ENCODE measurements around the gene RAI14.

RAI14 gene

DNA sequence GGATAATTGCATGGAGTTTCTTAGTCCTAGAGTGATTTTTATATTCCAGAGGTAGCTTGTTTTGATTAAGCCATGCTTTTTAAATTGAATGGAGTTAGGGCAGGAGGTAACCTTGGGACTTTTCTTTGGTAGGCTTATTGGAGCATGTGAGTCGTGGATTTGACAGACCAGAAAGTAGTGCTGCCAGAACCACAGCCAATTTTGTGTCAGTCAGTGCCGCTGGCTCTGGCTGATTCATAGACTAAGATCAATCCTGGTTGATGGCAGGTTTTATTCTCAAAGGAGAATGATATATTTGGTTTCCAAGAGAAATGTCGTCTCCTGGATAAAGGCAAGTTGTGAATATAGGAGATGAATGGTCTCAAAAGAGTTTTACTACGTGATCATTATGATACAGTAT, 20.3 kb downstream of the RAI14 start:
- H3K27ac ChIP-seq = no peak overlapping the region
- TF ChIP-seq, protein P1, sequence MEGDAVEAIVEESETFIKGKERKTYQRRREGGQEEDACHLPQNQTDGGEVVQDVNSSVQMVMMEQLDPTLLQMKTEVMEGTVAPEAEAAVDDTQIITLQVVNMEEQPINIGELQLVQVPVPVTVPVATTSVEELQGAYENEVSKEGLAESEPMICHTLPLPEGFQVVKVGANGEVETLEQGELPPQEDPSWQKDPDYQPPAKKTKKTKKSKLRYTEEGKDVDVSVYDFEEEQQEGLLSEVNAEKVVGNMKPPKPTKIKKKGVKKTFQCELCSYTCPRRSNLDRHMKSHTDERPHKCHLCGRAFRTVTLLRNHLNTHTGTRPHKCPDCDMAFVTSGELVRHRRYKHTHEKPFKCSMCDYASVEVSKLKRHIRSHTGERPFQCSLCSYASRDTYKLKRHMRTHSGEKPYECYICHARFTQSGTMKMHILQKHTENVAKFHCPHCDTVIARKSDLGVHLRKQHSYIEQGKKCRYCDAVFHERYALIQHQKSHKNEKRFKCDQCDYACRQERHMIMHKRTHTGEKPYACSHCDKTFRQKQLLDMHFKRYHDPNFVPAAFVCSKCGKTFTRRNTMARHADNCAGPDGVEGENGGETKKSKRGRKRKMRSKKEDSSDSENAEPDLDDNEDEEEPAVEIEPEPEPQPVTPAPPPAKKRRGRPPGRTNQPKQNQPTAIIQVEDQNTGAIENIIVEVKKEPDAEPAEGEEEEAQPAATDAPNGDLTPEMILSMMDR (IDR thresholded peaks at IDR 0.05) = no peak
- no peak for TF ChIP-seq ZFX (IDR thresholded peaks at IDR 0.05; ENCODE audit: borderline replicate concordance)

- TF ChIP-seq, protein P1 (IDR thresholded peaks at IDR 0.05) = no peak
- H3K27ac ChIP-seq = no peak overlapping the region
These were observed 21.3 kb downstream of the RAI14 start for GRCh38 chr5:34677428-34677827.

DNA sequence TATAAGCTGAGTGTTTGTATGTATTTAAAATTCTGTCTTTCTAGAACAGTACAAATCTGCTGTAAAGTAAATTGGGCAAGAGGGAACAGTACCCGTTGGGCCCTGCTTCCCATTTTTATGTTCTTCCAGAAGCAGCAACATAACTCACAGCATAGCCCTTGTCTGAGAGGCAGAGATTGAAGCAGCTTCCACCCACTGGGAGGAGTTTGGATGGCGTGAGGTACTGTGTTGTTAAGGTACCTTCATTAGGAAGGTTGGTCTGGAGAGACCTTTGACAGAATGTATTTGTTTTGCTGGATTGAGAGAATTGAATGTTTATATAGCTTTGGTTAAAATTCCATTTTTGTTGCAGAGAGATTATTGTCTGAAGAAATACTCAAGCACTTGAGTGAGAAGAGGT, 24.8 kb downstream of the RAI14 start:
- no peak overlapping the region for H3K27ac ChIP-seq
- no peak for TF ChIP-seq ZFX (IDR thresholded peaks at IDR 0.05; ENCODE audit: borderline replicate concordance)
- TF ChIP-seq, protein P1 (IDR thresholded peaks at IDR 0.05) = no peak

- no peak overlapping the region for H3K27ac ChIP-seq
- TF ChIP-seq ZFX (IDR thresholded peaks at IDR 0.05; ENCODE audit: borderline replicate concordance) = no peak
- TF ChIP-seq, protein P1 (IDR thresholded peaks at IDR 0.05) = no peak
These were observed 26.9 kb downstream of the RAI14 start for GRCh38 chr5:34682926-34683623.

DNA sequence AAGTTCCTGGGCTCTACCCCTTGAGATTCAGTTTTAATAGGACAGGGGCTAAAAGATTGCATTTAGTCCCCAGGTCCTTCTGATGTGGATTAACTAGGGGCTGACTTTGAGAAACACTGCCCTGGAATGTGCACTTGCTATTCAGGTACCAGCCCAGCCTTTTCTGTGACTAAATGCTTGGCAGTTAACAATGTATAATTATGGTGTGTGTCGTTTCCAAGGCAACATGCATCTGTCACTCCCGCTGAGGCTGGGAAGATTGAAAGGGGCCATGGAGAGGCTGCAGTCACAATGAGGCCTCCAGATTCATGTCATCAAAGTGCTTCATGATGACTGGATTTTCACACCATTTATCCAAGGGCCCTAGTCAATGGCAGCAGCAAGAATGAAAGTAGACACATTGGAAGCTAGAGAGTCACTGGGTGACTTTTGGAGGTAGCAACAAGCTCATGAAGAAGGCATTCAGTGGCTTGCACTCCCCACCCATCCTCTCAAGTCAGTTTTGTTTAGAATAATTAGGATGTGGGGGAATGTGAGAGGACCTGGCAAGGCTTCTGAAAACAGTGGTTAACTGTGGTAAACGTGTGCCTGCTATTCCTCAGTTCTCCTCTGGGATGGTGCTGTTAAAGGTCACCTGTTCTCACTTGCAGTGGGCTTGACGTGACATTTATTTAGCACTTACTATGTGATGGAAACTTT, 28.3 kb downstream of the RAI14 start:
- no peak overlapping the region for H3K27ac ChIP-seq
- TF ChIP-seq, protein P1 (IDR thresholded peaks at IDR 0.05) = no peak
- no peak for TF ChIP-seq ZFX (IDR thresholded peaks at IDR 0.05; ENCODE audit: borderline replicate concordance)

DNA sequence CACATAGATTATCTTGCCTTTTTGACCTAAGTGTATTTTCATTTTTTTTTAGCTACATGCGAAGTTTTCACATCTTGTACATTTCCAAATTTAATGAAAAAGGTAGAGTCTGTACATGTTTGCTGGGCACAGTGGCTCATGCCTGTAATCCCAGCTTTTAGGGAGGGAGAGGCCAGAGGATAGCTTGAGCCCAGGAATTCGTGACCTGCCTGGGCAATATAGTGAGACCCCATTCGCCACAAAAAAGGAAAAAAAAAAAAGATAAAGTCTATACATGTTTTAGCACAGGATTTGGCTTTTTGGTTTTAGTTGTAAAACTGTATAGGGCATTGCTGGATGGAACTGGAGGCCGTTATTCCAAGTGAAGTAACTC, 28.8 kb downstream of the RAI14 start:
- TF ChIP-seq, protein P1 (IDR thresholded peaks at IDR 0.05) = no peak
- TF ChIP-seq ZFX (IDR thresholded peaks at IDR 0.05; ENCODE audit: borderline replicate concordance) = no peak
- H3K27ac ChIP-seq = no peak overlapping the region

DNA sequence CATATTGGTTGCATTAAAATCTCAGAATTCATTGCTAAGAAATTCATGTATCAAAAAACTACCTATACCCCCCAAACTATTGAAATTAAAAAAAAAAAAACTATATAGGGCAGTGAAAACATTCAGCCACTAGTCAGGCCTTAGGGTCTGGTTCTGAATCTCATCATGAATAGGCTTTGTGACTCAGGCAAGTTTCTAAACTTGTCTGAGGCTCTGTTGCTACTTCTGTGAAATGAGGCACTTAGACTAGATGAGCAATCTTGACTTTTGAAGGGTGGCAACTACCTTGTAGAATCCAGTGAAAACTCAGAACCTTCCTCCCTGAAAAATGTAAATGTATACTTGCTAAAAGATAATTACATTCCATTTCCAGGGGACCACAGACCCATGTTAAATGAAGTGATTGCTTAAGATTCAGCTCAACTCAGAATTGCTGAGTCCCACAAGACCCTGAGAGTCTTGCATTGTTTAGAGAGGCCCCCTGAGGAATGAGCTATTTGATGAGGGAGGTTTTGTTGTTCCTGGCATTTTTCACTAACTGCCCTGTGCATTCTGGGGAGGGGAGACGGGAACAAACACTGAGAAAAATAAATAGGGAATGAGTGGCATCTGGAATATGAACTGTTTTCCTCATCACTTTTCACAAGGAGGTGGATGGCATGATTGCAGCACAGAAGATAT, 29.5 kb downstream of the RAI14 start:
- no peak overlapping the region for H3K27ac ChIP-seq

More for the DNA sequence above, 29.5 kb downstream of the RAI14 start:
- TF ChIP-seq, protein P1 (IDR thresholded peaks at IDR 0.05) = no peak
- TF ChIP-seq ZFX (IDR thresholded peaks at IDR 0.05; ENCODE audit: borderline replicate concordance) = no peak
